Measurements from ENCODE around the gene NOP14.

Gene NOP14

DNA sequence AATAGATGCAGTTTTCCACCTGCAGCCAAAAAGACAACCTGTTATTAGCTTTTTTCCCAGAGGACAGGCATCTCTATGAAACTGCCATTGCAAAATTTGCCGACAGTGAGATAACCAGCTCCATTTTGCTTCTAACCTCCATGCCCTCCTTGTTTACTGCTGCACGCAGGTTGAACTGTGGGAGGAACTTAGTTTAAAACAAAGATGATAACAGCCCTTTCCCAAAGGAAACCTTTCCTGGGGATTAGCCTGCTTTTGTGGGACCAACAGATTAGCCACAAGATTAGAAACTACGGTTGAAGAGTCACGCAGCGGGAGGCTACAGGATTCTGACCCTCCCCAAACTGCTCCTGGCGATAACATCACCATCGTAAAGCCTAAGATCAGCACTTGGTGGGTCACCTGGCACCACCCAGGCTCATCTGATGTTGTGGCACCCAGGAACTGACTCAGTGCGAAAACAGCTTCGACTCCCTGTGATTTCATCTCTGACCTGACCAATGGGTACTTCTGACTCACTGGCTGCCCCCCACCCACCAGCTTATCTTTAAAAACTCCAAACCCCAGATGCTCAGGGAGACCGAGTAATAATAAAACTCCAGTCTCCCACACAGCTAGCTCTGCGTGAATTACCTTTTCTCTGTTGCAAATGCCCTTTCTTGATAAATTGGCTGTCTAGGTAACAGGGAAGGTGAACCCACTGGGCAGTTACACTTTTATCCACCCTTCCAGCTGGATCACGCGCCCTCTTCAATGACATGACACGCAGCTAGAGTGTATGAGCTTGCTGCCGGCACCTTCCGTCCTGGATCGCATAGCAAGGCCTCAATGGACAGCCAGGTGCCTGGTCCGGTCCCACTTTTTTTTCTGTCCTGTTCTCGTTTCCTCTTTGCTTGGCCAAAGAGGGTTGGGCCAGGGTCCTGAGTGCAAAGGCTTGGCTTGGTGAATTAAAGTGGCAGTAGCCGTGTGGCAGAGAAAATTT lies 27.2 kb downstream of the NOP14 start:
- intact Hi-C loops (cut with DNase I), result loop anchor here (10.0 kb wide), 1 partner anchor 171 kb away; no protein-coding TSS in a partner anchor
- DNase-seq, result peak in 5 of 42 donors; percentile 0 to 41 (median 34)

DNA sequence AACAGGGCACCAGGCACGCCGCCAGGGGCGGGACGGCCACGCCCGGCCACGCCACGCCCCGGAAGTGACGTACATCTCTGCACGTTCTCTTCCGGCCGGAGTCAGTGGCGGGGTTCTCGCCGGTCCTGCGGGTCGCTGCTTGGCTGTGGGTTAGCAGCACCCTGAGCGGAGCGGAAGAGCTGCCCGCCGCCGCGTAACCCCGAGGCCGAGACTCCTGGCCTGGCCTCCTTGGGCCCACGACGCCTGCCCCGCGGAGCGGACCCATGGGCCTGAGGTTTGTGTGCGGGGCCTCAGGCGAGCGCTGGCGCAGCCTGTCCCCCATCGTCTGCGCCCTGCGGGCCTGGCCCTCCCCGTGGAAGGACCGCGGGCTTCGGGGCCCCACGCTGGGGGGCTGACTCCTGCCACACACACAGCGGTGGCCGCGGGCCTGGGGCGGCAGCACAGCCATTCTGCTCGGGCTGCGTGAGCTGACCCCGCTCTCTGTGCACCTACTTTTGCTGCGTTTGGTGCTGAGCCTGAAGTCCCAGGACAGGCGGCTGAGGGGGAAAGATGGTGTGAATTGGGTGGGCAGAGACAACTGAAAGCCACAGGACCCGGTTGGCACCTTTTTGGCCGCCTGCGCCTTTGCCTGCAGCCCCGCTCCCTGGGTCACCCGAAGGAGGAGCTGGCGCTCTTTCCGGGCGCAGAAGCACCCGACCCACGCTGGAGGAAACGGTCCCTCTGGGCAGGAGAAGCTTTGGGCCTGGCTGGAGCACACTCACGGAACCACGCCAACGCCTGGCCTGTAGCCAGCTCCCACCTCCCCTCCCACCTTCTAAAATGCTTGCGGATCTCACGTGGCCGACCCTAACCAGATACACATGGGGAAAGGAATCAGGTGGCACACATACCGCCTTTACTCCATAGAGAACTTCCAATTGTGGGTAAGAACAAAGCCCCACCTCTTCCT lies 28.1 kb downstream of the NOP14 start:
- intact Hi-C loops (cut with DNase I), result loop anchor here (5.0 to 10.0 kb wide), 2 partner anchors 93 to 170 kb away; partner anchors contain the start of gene ADD1

DNA sequence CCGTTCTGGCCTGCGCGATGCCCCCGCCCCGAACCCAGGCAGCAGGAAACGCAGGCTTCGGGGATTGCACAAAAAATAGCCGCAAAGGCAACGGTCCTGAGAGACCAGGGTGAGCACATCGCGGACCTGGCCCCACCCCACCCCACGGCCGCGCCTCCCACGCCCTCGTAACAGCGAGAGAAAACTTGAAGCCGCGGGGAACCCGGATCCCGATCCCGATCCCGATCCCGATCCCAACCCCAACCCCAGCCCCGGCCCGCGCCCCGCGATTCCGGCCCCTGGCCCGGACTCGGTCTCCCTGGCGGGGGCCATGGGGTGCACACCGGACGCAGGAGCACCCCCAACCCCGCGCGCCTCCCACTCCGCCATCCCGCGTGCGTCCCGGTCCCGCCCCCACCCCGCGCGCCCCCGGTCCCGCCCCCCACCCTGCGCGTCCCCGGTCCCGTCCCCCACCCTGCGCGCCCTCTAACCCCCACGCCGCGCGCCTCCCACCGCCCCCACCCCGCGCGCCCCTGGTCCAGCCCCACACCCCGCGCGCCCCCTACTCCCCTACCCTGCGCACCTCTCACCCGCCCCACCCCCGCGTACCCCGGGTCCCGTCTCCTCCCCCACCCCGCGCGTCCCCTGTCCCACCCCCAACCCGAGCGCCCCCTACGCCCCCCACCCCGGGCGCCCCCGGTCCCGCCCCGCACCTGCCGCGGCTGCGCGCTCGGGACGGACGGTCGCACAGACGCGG lies 29.0 kb downstream of the NOP14 start:
- intact Hi-C loops (cut with DNase I), result loop anchor here (5.0 to 10.0 kb wide), 2 partner anchors 92 to 169 kb away; partner anchors contain the start of gene ADD1
- peak in 19 of 42 donors; percentile 1 to 60 (median 43) for DNase-seq

More for the DNA sequence above, 28.1 kb downstream of the NOP14 start:
- peak; percentile 79 to 97 (median 93) for DNase-seq

DNA sequence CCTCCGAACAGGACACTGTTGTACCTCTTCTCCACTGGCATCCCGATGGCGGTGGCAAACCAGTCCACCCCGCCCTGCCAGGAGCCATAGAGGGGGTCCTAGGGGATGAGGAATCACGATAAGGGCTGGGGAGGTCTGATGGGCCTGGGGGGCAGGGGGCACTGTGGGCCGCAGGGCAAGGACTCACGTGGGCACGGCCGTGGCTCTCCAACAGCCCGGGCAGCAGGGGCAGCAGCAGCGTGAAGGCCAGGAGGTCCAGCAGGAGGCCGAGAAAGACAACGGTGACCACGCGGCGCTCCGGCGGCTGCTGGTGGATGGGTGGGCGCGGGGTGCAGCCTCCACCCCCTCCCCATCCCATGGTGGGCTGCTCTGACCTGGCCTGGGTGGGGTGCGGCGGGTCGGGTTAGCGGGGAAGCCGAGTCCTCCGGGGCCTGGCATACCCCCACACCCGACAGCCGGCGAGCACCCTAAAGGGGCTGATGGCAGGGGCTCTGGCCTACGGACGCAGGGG lies 29.6 kb downstream of the NOP14 start:
- intact Hi-C loops (cut with DNase I), result loop anchor here (5.0 to 10.0 kb wide), 2 partner anchors 91 to 169 kb away; partner anchors contain the start of gene ADD1

DNA sequence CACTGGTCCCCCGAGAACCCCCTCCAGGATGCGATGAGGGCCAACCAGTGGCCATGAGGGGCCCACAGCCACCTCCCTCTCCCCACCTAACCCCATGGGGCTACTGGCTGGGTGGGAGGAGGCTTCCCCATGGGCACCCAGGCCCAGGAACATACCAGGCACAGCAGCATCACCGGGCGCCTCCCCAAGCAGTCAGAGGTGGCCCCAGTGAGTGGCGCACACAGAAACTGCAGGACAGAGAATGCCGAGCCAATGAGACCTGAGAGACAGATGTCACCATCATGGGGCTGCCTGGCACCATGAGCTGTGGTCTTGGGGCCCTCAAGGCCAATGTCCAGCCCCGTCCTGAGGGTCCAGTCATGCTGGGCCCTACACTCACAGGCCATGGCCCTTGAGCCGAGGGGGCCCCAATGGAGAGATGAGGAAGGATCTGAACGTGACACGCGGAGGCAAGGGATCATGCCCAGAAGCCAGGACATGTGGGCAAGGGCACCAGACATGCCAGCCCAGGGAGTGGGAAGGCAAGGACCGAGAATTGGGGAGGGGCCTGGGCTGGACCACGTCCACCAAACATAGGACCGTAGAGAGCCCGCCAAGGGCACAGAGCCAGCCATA lies 30.1 kb downstream of the NOP14 start:
- intact Hi-C loops (cut with DNase I), result loop anchor here (5.0 to 10.0 kb wide), 2 partner anchors 91 to 168 kb away; partner anchors contain the start of gene ADD1
- DNase-seq, result peak in 5 of 42 donors; percentile 1 to 44 (median 9)

More for the DNA sequence above, 29.6 kb downstream of the NOP14 start:
- peak in 7 of 42 donors; percentile 1 to 50 (median 9) for DNase-seq

DNA sequence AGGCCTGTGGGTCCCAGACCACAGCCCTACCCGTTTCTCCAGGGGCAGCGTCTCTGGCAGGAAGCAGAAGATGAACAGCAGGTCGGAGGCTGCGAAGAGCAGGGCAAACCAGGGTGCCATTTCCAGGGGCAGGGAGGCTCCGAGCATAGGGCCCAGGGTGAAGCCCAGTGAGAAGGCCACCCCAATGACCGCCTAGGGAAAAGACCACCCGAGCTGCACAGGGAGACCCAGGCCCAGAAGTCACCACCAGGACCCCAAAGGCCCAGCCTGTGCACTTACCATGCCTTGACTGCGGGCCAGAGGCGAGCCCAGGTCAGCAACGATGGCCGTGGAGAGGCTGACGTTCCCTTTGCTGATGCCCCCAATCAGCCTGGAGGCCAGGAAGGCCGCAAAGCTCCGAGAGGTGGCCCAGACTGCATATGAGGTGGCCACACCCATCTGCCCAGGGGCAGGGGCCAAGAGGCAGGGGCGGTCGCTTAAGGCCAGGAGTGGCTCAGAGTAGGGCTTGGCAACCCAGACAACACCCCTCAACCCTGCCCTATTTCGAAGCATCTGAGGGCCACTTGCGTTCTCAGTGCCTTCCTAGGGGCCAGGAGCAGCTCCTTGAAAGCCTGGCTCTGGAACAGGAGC lies 30.8 kb downstream of the NOP14 start:
- DNase-seq, result peak in 7 of 42 donors; percentile 0 to 45 (median 11)
- intact Hi-C loops (cut with DNase I), result loop anchor here (5.0 to 10.0 kb wide), 2 partner anchors 90 to 168 kb away; partner anchors contain the start of gene ADD1

DNA sequence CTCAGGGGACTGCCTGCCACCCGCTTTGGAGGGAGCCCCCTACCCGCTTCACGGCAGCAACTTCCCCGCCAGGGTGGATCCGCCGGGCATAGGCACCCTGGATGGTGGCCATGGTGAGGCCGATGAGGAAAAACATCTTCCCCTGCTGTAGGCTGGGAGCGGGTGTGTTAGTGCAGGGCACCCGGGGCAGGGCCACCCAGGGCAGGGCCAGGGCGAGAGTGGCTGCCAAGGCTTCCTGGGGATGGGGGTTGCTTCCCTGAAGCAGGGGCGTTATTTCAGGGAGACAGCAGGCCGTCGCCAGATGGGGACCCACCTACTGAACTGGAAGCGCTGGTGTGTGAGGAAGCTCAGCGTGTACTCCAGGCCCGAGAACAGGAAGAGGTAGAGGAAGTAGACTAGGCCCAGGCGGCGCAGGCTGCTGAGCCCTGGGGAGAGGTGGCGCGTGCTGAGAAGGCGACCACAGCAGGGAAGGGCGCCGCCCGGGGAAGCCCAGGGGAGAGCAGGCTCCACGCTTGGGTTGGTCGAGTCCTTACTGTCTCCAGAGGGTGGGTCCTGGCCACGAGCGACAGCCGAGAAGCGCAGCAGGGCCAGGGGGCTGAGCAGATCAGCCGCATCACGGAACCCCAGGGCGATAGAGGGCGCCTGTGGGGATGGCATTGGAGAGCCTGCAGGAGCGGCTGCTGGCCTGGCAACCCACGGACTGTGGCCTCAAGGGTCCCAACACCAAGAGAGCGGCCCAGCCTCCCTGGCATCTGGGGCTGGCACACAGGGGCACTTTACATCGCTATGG lies 31.5 kb downstream of the NOP14 start:
- intact Hi-C loops (cut with DNase I), result loop anchor here (5.0 to 10.0 kb wide), 2 partner anchors 89 to 167 kb away; partner anchors contain the start of gene ADD1
- DNase-seq, result peak in 27 of 42 donors; percentile 11 to 72 (median 43)

DNA sequence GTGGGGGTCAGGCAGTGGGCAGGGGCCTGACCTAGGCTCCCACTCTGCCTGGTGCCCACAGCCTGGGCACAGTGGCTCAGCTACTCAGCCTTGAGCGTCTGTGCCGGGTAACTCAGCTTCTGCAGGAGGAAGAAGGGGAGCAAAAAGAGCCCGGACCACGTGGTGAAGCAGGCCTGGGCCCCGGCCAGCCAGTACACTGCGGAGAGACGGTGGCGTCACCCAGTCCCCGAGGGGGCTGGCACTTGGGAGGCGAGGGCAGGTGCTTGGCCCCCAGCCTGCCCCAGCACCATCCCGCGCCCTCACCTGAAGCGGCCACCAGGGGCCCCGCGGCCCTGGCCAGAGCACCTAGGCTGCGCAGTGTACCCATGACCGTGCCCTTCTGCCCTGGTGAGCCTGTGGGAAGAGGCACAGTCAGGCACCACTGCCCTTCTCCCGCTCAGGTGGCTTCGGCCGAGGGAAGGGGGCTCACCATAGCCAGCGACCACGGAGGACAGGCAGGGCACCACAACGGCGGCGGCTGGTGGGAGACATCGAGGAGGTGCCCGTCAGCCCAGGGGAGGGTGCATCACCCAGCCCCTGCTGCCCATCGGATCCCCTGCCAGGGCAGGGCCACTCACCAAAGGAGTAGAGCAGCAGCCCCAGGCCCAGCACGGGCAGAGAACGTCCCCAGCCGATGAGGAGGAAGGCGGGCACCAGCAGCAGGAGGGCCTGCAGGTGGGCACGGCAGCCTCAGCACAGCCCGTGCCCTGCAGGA lies 32.3 kb downstream of the NOP14 start:
- intact Hi-C loops (cut with DNase I), result loop anchor here (5.0 to 10.0 kb wide), 2 partner anchors 89 to 166 kb away; partner anchors contain the start of gene ADD1
- peak in 34 of 42 donors; percentile 30 to 86 (median 64) for DNase-seq

DNA sequence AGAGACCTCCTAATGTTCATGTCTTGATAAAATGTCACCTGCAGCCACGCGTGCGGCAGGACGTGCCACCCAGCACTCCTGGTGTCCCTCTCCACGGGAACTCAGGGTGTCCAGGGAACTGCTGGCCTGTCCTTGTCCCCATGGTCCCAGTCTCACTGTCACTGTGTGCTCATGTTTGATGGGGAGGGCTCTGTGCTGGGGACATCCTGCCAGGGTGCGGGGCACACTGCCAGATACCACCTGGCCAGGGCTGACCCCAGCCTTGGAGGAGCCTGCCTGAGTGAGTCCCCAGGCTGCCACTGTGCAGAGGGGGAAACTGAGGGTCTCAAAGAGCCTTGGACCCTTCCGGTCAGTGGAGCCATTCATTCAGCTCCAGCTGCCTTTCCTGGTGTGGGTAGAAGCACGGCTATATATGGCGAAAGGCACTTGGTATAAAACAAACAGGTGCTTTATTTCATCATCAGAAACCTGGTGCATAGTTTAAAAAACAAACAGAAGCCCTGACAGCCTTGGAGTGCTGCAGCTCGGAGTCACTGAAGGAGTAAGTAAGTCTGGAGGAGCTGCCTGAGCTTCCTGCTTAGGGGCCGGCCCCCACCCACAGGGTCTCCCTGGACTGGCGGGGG lies 33.0 kb downstream of the NOP14 start:
- DNase-seq, result peak in 9 of 42 donors; percentile 1 to 39 (median 11)
- intact Hi-C loops (cut with DNase I), result loop anchor here (5.0 to 10.0 kb wide), 2 partner anchors 88 to 165 kb away; partner anchors contain the start of gene ADD1

DNA sequence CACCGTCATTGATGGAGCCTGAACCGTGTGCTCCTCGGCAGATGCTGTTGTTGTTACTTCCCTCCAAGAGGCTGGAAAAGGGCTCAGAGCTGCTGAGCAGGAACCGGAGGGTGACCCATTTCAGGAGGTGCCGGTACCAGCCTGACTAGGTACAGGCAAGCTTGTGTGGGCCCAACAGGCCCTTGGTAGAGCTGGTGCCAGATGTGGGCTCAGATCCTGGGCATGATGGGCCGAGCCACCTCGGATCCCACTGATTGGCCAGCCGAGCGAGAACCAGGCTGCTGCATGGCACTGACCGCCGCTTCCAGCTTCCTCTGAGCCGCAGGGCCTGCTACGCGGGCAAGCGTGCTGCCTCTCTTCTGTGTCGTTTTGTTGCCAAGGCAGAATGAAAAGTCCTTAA lies 33.7 kb downstream of the NOP14 start:
- DNase-seq, result peak in 9 of 42 donors; percentile 3 to 59 (median 16)
- intact Hi-C loops (cut with DNase I), result no loop called here

DNA sequence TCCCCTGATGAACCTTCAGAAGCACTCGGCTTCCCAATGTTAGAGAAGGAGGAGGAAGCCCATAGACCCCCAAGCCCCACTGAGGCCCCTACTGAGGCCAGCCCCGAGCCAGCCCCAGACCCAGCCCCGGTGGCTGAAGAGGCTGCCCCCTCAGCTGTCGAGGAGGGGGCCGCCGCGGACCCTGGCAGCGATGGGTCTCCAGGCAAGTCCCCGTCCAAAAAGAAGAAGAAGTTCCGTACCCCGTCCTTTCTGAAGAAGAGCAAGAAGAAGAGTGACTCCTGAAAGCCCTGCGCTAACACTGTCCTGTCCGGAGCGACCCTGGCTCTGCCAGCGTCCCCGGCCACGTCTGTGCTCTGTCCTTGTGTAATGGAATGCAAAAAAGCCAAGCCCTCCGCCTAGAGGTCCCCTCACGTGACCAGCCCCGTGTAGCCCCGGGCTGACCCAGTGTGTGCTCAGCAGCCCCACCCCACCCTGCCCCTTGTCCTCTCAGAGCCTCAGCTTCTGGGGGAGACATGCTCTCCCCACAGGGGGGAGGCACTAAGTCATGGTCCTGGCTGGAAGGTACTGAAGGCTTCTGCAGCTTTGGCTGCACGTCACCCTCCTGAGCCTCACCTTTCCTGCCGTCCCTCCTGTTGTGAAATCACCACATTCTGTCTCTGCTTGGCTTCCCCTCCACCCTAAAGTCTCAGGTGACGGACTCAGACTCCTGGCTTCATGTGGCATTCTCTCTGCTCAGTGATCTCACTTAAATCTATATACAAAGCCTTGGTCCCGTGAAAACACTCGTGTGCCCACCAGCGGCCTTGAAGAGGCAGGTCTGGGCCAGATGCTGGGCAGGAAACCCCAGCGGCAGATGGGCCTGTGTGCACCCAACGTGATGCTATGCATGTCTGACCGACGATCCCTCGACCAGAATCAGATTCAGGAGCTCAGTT lies 34.7 kb downstream of the NOP14 start:
- intact Hi-C loops (cut with DNase I), result no loop called here
- DNase-seq, result peak in 8 of 42 donors; percentile 1 to 36 (median 12)

DNA sequence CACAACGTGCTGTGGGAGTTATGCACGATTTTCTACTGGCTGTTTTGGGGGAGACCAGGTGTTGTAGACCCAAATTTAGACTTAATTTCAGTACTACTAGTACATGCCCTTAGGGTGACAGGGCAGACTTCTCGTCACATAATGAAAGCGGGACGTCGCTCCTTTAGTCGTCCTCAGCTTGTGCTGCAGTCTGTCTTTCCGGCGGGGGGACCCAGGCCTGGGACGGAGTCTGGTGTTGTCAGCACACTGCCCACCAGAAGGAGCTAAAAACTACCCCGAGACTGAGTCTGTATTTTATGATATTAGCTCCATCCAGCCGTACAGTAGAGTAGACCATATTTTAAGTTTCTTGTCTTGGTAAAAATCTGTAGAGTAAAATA lies 35.5 kb downstream of the NOP14 start:
- DNase-seq, result peak in 6 of 42 donors; percentile 2 to 37 (median 18)
- intact Hi-C loops (cut with DNase I), result no loop called here

DNA sequence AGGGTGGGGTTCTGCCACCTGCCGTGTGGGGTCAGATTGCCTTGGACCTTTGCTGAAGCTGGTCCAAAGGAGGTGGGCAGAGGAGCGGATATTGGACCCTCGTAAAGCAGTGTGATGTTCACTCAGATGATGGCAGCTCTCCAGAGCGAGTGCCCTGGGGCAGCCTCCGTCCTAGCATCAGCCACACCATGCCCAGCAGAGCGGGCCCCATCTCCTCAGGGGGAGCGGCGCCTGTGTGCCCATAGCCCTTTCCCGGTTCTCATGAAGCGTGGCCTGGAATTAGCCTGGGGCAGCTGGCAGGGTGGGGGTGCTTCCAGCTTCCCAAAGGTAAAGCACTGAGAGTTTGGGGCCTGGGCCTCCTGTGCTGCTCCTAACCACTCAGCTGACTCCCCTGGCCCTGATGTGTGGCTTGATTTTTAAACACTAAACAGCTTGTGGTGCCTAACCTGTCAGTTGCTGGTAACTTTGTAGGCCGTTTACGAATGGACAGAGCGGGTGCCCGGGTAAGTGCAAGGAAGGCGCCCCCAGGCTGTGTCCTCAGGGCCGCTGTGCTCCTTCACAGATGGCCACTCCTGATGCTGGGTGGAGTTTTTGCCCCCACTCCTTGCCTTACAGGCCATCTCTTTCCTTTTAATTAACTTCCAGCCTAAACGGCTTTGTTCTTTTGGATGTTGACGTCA lies 36.0 kb downstream of the NOP14 start:
- intact Hi-C loops (cut with DNase I), result no loop called here
- peak in 10 of 42 donors; percentile 0 to 31 (median 10) for DNase-seq

Data from head of caudate nucleus (tissue), 42 donors.